ENCODE results near the gene CHRNB2. TPM values are rescaled to one million over a fixed set of nuclear protein-coding genes. Genes with fewer than 3 reads are reported as not detected.

Gene CHRNB2
- total RNA-seq, 2 donors from 2014 or later: 0.18 to 0.55 TPM

GRCh38 chr1:154551474-154551873 lies 16.1 kb upstream of the CHRNB2 start:
- Histone ChIP-seq H3K27ac (ENCODE audit: low read depth, low read length) (no peak overlapping the region), H3K9me3 (ENCODE audit: control insufficient read depth, low read length) (no peaks in the 10 kb centered on the region), H3K4me3 (ENCODE audit: low read length) (no peak overlapping the region), H3K27me3 (ENCODE audit: control insufficient read depth, insufficient read depth, low read length, poor library complexity, severe bottlenecking) (no peaks in the 10 kb centered on the region), H3K9ac (ENCODE audit: extremely low read depth, low read length, poor library complexity, severe bottlenecking) (no peak overlapping the region), H3K4me1 (ENCODE audit: control insufficient read depth, insufficient read depth, low read length) (no peaks in the 10 kb centered on the region), H3K36me3 (ENCODE audit: control insufficient read depth, insufficient read depth, low read length) (peaks cover 71% of the 10 kb centered on the region)
- DNase-seq: no peak
- TF ChIP-seq CTCF (conservative IDR thresholded peaks at IDR 0.05): no peak
- 95 to 97% methylated on average over 4 of the region's 4 CpGs for WGBS, 2 experiments (ENCODE audit: insufficient coverage in 1 of 2, insufficient read length in 1 of 2)
- H3K27me3 Mint-ChIP-seq (ENCODE audit: insufficient read depth): no peaks in the 10 kb centered on the region
- no peak overlapping the region for H3K27ac Mint-ChIP-seq
- peaks cover 76% of the 10 kb centered on the region for H3K36me3 Mint-ChIP-seq (ENCODE audit: low read depth)
- H3K4me3 Mint-ChIP-seq: no peak overlapping the region
- H3K9me3 Mint-ChIP-seq: no peaks in the 10 kb centered on the region
- H3K4me1 Mint-ChIP-seq: peaks cover 19% of the 10 kb centered on the region

DNA sequence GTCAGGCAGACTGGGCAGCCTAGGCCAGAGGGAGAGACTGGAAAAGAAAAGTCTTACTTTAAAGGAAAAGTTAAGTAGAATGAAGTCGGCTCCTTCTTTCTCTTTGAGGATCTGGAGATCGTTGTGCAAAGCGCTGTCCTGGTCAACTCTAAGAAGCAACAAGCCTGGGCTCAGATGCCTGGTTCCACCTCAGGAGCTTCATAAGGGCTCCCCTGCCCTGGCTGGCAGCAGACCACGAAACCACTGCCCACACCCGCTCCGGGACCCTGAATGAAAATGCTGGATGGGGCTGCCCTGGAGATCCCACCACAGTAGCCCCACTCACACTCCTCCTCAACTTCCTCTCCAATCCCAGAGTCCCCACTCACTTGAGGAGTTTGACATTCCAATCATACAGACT lies 15.5 kb upstream of the CHRNB2 start:
- Histone ChIP-seq H3K4me1 (ENCODE audit: control insufficient read depth, insufficient read depth, low read length) (peaks cover 5% of the 10 kb centered on the region), H3K27me3 (ENCODE audit: control insufficient read depth, insufficient read depth, low read length, poor library complexity, severe bottlenecking) (no peaks in the 10 kb centered on the region), H3K4me3 (ENCODE audit: low read length) (no peak overlapping the region), H3K36me3 (ENCODE audit: control insufficient read depth, insufficient read depth, low read length) (peaks cover 71% of the 10 kb centered on the region), H3K9me3 (ENCODE audit: control insufficient read depth, low read length) (no peaks in the 10 kb centered on the region), H3K9ac (ENCODE audit: extremely low read depth, low read length, poor library complexity, severe bottlenecking) (no peak overlapping the region), H3K27ac (ENCODE audit: low read depth, low read length) (no peak overlapping the region)
- 92 to 100% methylated on average over 3 to 6 of the region's 6 CpGs for WGBS, 2 experiments (ENCODE audit: insufficient coverage in 1 of 2, insufficient read length in 1 of 2)
- Mint-ChIP-seq H3K27ac (no peak overlapping the region), H3K36me3 (ENCODE audit: low read depth) (peaks cover 76% of the 10 kb centered on the region), H3K9me3 (no peaks in the 10 kb centered on the region), H3K4me3 (no peak overlapping the region), H3K27me3 (ENCODE audit: insufficient read depth) (no peaks in the 10 kb centered on the region), H3K4me1 (peaks cover 19% of the 10 kb centered on the region)
- TF ChIP-seq CTCF (conservative IDR thresholded peaks at IDR 0.05): no peak
- DNase-seq: no peak

DNA sequence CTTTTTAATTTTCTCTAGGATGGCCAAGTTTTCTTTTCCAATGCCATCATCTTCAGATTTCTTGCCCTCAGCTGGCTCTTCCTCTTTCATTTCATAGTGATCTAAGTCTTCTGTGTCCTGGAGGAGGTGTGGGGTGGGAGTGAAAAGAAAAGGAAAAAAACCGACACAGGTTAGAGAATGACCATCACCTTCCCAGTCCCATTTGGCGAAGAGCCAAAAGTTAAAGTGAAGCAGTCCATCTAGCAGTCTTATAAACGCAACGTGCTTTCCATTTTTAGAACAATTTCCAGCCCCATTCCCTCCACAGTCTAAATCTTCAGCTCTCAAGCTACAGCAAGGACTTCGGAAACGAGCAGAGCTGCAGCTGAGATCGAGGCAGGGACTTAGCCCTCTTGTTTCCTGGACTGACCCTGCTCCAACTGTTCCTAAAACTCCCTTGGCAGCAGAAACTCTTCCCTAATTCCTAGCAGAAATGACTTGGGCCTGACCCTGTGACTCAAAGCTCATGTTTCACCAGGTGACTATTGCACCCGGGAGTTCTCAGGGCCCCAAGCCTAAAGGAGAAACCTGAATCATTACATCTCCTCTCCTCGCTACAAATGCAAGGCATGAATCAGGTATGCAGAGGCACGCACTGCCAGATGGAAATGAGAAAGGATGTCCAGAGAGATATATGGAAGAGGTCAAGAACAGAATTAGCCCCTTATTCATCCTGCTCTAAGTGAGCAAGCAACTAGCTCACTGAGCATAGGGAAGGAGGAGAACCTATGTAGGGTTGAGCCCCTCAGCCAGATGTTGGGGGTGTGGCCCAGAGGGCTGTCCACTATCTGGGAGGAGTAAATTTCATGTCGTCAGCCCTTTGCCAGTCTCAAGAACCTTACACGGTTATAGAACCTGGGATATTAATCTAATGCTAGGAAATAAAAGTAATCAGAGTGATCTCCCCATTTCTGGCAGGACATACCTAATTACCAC lies 14.2 kb upstream of the CHRNB2 start:
- Mint-ChIP-seq H3K36me3 (ENCODE audit: low read depth) (peaks cover 76% of the 10 kb centered on the region), H3K27ac (no peak overlapping the region), H3K4me1 (peaks cover 23% of the 10 kb centered on the region), H3K9me3 (no peaks in the 10 kb centered on the region), H3K4me3 (no peak overlapping the region), H3K27me3 (ENCODE audit: insufficient read depth) (no peaks in the 10 kb centered on the region)
- Histone ChIP-seq H3K9ac (ENCODE audit: extremely low read depth, low read length, poor library complexity, severe bottlenecking) (no peak overlapping the region), H3K27ac (ENCODE audit: low read depth, low read length) (no peak overlapping the region), H3K36me3 (ENCODE audit: control insufficient read depth, insufficient read depth, low read length) (peaks cover 71% of the 10 kb centered on the region), H3K4me1 (ENCODE audit: control insufficient read depth, insufficient read depth, low read length) (peaks cover 6% of the 10 kb centered on the region), H3K27me3 (ENCODE audit: control insufficient read depth, insufficient read depth, low read length, poor library complexity, severe bottlenecking) (no peaks in the 10 kb centered on the region), H3K9me3 (ENCODE audit: control insufficient read depth, low read length) (no peaks in the 10 kb centered on the region), H3K4me3 (ENCODE audit: low read length) (no peak overlapping the region)
- 92 to 93% methylated on average over 8 to 11 of the region's 12 CpGs for WGBS, 2 experiments (ENCODE audit: insufficient coverage in 1 of 2, insufficient read length in 1 of 2)
- no peak for DNase-seq
- TF ChIP-seq CTCF (conservative IDR thresholded peaks at IDR 0.05): no peak
